CD4-positive, CD25-positive, alpha-beta regulatory T cell (primary cell): Measurements from ENCODE around the gene ERP44. TPM values are rescaled to one million over a fixed set of nuclear protein-coding genes. Genes with fewer than 3 reads are reported as not detected.

Experiments
- ATAC-seq, 2 donors: fragments of 150-1000 bp; cut with Tn5 transposase; one replicate each; pipeline ENCODE4 v1.10.0; 2021; ENCODE audit warnings: low read depth in 2 of 2, moderate number of reproducible peaks in 2 of 2, moderate library complexity in 1 of 2
- DNase-seq, 3 donors: peaks; one replicate each; pipeline versions ENCODE4 v3.0.0 to v3.0.0-alpha.2; 2012 to 2022; ENCODE audit warnings: mixed read lengths in 1 of 3
- H3K27ac ChIP-seq: one replicate; pipeline ENCODE4 v1.7.0; 2013; ENCODE audit warnings: mild to moderate bottlenecking, low read length; ENCODE audit not compliant: insufficient read depth, poor library complexity, severe bottlenecking
- H3K27me3 ChIP-seq: one replicate; pipeline ENCODE4 v1.7.0; 2013; ENCODE audit warnings: low read length; ENCODE audit not compliant: control insufficient read depth, insufficient read depth
- H3K36me3 ChIP-seq: one replicate; pipeline ENCODE4 v1.7.0; 2013; ENCODE audit warnings: mild to moderate bottlenecking, low read length, moderate library complexity; ENCODE audit not compliant: control insufficient read depth, insufficient read depth
- H3K4me1 ChIP-seq: 2 replicates; pipeline ENCODE4 v1.7.0; 2013; ENCODE audit warnings: mild to moderate bottlenecking, low read length; ENCODE audit not compliant: insufficient read depth, control insufficient read depth, poor library complexity, severe bottlenecking
- H3K4me3 ChIP-seq: one replicate; pipeline ENCODE4 v1.7.0; 2013; ENCODE audit warnings: low read depth, mild to moderate bottlenecking, low read length, moderate library complexity
- H3K9me3 ChIP-seq, 2 experiments: 1 replicate in 1 of 2; 2 replicates in 1 of 2; pipeline ENCODE4 v1.7.0; 2013; ENCODE audit warnings: low read length in 2 of 2, mild to moderate bottlenecking in 1 of 2, moderate library complexity in 1 of 2; ENCODE audit not compliant: control insufficient read depth in 2 of 2
- H3K27ac Mint-ChIP-seq, 3 donors: one replicate each; pipeline ENCODE4 v1.8.0; 2020 to 2022; ENCODE audit warnings: mild to moderate bottlenecking in 3 of 3, mixed read lengths in 3 of 3, moderate library complexity in 2 of 3
- H3K27me3 Mint-ChIP-seq: one replicate; pipeline ENCODE4 v1.8.0; 2022; ENCODE audit warnings: mild to moderate bottlenecking, mixed read lengths
- H3K36me3 Mint-ChIP-seq: one replicate; pipeline ENCODE4 v1.8.0; 2020; ENCODE audit warnings: mixed read lengths
- H3K4me1 Mint-ChIP-seq, 4 donors: one replicate each; pipeline ENCODE4 v1.8.0; 2020 to 2022; ENCODE audit warnings: mixed read lengths in 4 of 4, mild to moderate bottlenecking in 1 of 4
- H3K4me3 Mint-ChIP-seq, 4 donors: one replicate each; pipeline ENCODE4 v1.8.0; 2020 to 2022; ENCODE audit warnings: mild to moderate bottlenecking in 4 of 4, mixed read lengths in 4 of 4, moderate library complexity in 3 of 4
- H3K9me3 Mint-ChIP-seq, 7 donors: one replicate each; pipeline ENCODE4 v1.8.0; 2020 to 2022; ENCODE audit warnings: mixed read lengths in 7 of 7, mild to moderate bottlenecking in 3 of 7, moderate library complexity in 2 of 7
- polyA plus RNA-seq, 4 donors: library from polyadenylated mRNA; unstranded; fragments of 300-500 nt; fragmentation: Illumina TruSeq; gene quantifications; one replicate each; pipeline ENCODE4 v1.2.3, GENCODE V29; 2021
- total RNA-seq: library from RNA; stranded (reverse); gene quantifications from one replicate; pipeline ENCODE4 v1.2.3, GENCODE V29; 2022

The ERP44 gene
- total and polyA plus RNA-seq, 5 donors from 2014 or later, result 14.0 to 42.6 (median 35.0) TPM

- no peak overlapping the region for H3K27ac Mint-ChIP-seq
- H3K36me3 Mint-ChIP-seq, result peaks cover 41% of the 10 kb centered on the region
- Histone ChIP-seq H3K9me3 (no peaks in the 10 kb centered on the region), H3K4me3 (no peak overlapping the region), H3K4me1 (no peaks in the 10 kb centered on the region), H3K27me3 (no peaks in the 10 kb centered on the region), H3K36me3 (peaks cover 18% of the 10 kb centered on the region), H3K27ac (no peak overlapping the region)
- ATAC-seq, result no peak
- H3K4me3 Mint-ChIP-seq, result no peak overlapping the region
- H3K27me3 Mint-ChIP-seq, result no peaks in the 10 kb centered on the region
- DNase-seq, result no peak
- H3K4me1 Mint-ChIP-seq, result peaks cover 0 to 10% (median 6%) of the 10 kb centered on the region in 4 donors
- H3K9me3 Mint-ChIP-seq, result no peaks in the 10 kb centered on the region
Measured at GRCh38 chr9:100131875-100132430, 33.2 kb upstream of the ERP44 start.

DNA sequence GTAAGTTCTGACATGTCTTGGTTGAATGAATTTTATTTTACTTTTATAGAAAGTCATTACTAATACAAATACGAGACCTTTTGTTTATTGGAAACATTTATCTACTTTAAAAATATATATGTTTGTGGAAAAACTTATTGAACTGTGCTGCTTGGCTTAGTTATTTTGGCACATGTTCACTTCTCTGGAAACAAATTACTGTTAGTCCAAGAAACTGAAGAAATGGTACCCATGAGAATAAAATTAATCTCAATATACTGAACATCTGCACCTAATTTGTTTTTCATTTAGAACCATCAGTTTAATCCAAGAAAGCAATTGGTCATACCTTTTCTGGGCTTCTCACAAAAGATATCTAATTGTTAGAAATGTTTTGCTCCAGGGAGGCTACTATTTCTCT lies 32.4 kb upstream of the ERP44 start:
- no peak overlapping the region for H3K27ac Mint-ChIP-seq
- no peaks in the 10 kb centered on the region for H3K9me3 ChIP-seq
- peaks cover 23% of the 10 kb centered on the region for H3K36me3 ChIP-seq
- H3K9me3 Mint-ChIP-seq, result no peaks in the 10 kb centered on the region
- H3K4me3 Mint-ChIP-seq, result no peak overlapping the region
- no peaks in the 10 kb centered on the region for H3K4me1 ChIP-seq
- ATAC-seq (no peak), DNase-seq (no peak)
- H3K4me3 ChIP-seq, result no peak overlapping the region
- peaks cover 45% of the 10 kb centered on the region for H3K36me3 Mint-ChIP-seq
- H3K27ac ChIP-seq, result no peak overlapping the region
- H3K27me3 ChIP-seq, result no peaks in the 10 kb centered on the region
- H3K27me3 Mint-ChIP-seq, result no peaks in the 10 kb centered on the region
- peaks cover 0 to 10% (median 6%) of the 10 kb centered on the region in 4 donors for H3K4me1 Mint-ChIP-seq

GRCh38 chr9:100129772-100130171 lies 31.0 kb upstream of the ERP44 start:
- DNase-seq (no peak), ATAC-seq (no peak)
- H3K36me3 ChIP-seq, result peaks cover 23% of the 10 kb centered on the region
- no peaks in the 10 kb centered on the region for H3K27me3 ChIP-seq
- Mint-ChIP-seq H3K27ac (no peak overlapping the region), H3K9me3 (no peaks in the 10 kb centered on the region), H3K4me1 (peaks cover 0 to 13% (median 8%) of the 10 kb centered on the region in 4 donors), H3K27me3 (no peaks in the 10 kb centered on the region), H3K4me3 (no peak overlapping the region), H3K36me3 (peaks cover 51% of the 10 kb centered on the region)
- H3K4me1 ChIP-seq, result no peaks in the 10 kb centered on the region
- H3K9me3 ChIP-seq, result no peaks in the 10 kb centered on the region
- H3K27ac ChIP-seq, result no peak overlapping the region
- H3K4me3 ChIP-seq, result no peak overlapping the region

DNA sequence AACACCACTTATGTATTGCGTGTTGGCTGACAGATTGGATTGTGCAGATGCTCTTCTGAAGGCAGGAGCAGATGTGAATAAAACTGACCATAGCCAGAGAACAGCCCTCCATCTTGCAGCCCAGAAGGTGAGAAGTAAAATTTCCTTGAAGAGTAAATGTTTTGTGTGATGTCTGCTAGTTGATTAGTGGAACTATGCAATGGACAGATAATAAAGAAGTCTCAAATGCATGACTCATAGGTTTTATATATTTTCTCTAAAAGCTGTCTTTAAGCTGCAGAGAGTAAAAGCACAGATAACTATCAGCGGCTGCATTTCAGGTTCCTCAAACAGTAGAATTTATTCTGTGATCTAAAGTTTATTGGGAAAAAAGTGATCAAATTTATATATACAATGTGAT lies 27.6 kb upstream of the ERP44 start:
- Histone ChIP-seq H3K27ac (no peak overlapping the region), H3K36me3 (peaks cover 21% of the 10 kb centered on the region), H3K27me3 (no peaks in the 10 kb centered on the region), H3K4me3 (no peak overlapping the region), H3K9me3 (no peaks in the 10 kb centered on the region), H3K4me1 (no peaks in the 10 kb centered on the region)
- peaks cover 7 to 15% (median 11%) of the 10 kb centered on the region in 4 donors for H3K4me1 Mint-ChIP-seq
- ATAC-seq (no peak), DNase-seq (no peak)
- H3K27me3 Mint-ChIP-seq, result no peaks in the 10 kb centered on the region
- H3K9me3 Mint-ChIP-seq, result no peaks in the 10 kb centered on the region
- H3K4me3 Mint-ChIP-seq, result no peak overlapping the region
- H3K36me3 Mint-ChIP-seq, result peaks cover 31% of the 10 kb centered on the region
- no peak overlapping the region for H3K27ac Mint-ChIP-seq

GRCh38 chr9:100125910-100126309 lies 27.1 kb upstream of the ERP44 start:
- H3K4me1 Mint-ChIP-seq, result peaks cover 7 to 15% (median 11%) of the 10 kb centered on the region in 4 donors

GRCh38 chr9:100125236-100125635 lies 26.4 kb upstream of the ERP44 start:
- Mint-ChIP-seq H3K27me3 (no peaks in the 10 kb centered on the region), H3K4me1 (peaks cover 8 to 15% (median 10%) of the 10 kb centered on the region in 4 donors), H3K9me3 (no peaks in the 10 kb centered on the region), H3K36me3 (peaks cover 27% of the 10 kb centered on the region), H3K27ac (peak overlapping the region in 1 of 3 donors; percentile 16), H3K4me3 (no peak overlapping the region)
- H3K4me3 ChIP-seq, result no peak overlapping the region
- H3K36me3 ChIP-seq, result peaks cover 21% of the 10 kb centered on the region
- DNase-seq, result no peak
- ATAC-seq, result no peak
- no peaks in the 10 kb centered on the region for H3K4me1 ChIP-seq
- H3K27ac ChIP-seq, result no peak overlapping the region
- no peaks in the 10 kb centered on the region for H3K9me3 ChIP-seq
- no peaks in the 10 kb centered on the region for H3K27me3 ChIP-seq

More at GRCh38 chr9:100125910-100126309, 27.1 kb upstream of the ERP44 start:
- no peak for DNase-seq
- peaks cover 21% of the 10 kb centered on the region for H3K36me3 ChIP-seq
- H3K27ac ChIP-seq, result no peak overlapping the region
- no peaks in the 10 kb centered on the region for H3K4me1 ChIP-seq
- Mint-ChIP-seq H3K36me3 (peaks cover 30% of the 10 kb centered on the region), H3K4me3 (no peak overlapping the region), H3K27me3 (no peaks in the 10 kb centered on the region), H3K27ac (no peak overlapping the region), H3K9me3 (no peaks in the 10 kb centered on the region)
- no peak overlapping the region for H3K4me3 ChIP-seq
- no peak for ATAC-seq
- H3K27me3 ChIP-seq, result no peaks in the 10 kb centered on the region
- no peaks in the 10 kb centered on the region for H3K9me3 ChIP-seq

DNA sequence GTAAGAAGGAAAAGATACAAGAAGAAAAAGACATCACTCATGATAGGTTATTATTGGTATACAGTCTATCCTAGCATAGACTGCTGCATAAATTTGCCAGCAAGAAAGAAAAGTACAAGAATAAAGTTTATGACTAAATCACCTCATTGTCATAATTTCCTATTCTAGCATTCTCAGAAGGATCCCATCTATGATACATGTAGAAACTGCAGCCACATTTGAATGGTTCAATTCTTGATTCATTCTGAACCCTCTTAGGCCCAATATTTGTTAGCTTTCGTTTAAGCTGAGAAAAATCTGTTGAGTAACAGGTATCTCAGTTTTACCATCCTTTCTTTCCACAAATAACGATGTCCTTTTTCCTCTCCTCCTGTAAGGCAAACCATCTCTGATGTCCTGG lies 21.5 kb upstream of the ERP44 start:
- Mint-ChIP-seq H3K4me3 (no peak overlapping the region), H3K27ac (no peak overlapping the region), H3K36me3 (peaks cover 16% of the 10 kb centered on the region), H3K9me3 (no peaks in the 10 kb centered on the region), H3K27me3 (no peaks in the 10 kb centered on the region), H3K4me1 (peaks cover 9 to 18% (median 12%) of the 10 kb centered on the region in 4 donors)
- H3K36me3 ChIP-seq, result peaks cover 2% of the 10 kb centered on the region
- no peak overlapping the region for H3K27ac ChIP-seq
- no peaks in the 10 kb centered on the region for H3K9me3 ChIP-seq
- no peak overlapping the region for H3K4me3 ChIP-seq
- no peaks in the 10 kb centered on the region for H3K4me1 ChIP-seq
- DNase-seq, result no peak
- no peak for ATAC-seq
- H3K27me3 ChIP-seq, result no peaks in the 10 kb centered on the region

DNA sequence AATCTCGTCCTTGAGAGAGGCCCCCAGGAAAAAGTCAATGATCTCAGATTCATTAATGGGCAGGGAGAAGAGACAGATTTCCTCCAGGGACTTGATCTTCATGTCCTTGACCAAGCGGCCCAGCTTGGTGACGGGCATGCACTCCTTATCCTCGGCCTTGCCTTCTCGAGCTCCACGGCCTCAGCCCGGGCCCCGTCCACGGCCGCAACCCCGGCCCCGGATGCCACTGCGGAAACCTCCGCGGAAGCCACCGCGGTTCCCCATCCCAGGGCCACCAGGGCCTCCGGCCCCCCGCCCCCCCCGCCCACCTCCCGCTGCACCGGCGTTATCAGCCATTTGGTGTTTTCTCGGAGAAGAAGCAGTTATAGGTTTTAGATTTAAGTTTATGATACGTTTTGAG lies 18.5 kb upstream of the ERP44 start:
- peaks cover 3 to 19% (median 12%) of the 10 kb centered on the region in 4 donors for H3K4me1 Mint-ChIP-seq
- no peaks in the 10 kb centered on the region for H3K4me1 ChIP-seq
- no peaks in the 10 kb centered on the region for H3K27me3 ChIP-seq
- ATAC-seq (no peak), DNase-seq (no peak)
- no peak overlapping the region for H3K27ac Mint-ChIP-seq
- no peak overlapping the region for H3K27ac ChIP-seq
- H3K4me3 ChIP-seq, result no peak overlapping the region
- no peaks in the 10 kb centered on the region for H3K27me3 Mint-ChIP-seq
- H3K36me3 Mint-ChIP-seq, result peaks cover 16% of the 10 kb centered on the region
- peaks cover 2% of the 10 kb centered on the region for H3K36me3 ChIP-seq
- H3K4me3 Mint-ChIP-seq, result no peak overlapping the region
- H3K9me3 Mint-ChIP-seq, result no peaks in the 10 kb centered on the region
- no peaks in the 10 kb centered on the region for H3K9me3 ChIP-seq
